IMR-90 (cell line): Measurements from ENCODE around the gene MICAL3. TPM values are rescaled to one million over a fixed set of nuclear protein-coding genes. Genes with fewer than 3 reads are reported as not detected.
A peak's percentile ranks its signal among the peaks of the same experiment; 100 is the strongest.
"Not testable (repeated sequence)": the region's sequence is repeated elsewhere in the genome, so short reads cannot be mapped to it uniquely, and the experiment has no call there.

Experiments
- ATAC-seq: fragments of 200-7000 bp; cut with Tn5 transposase; 2 replicates; pipeline ENCODE4 v1.9.1; 2020; ENCODE audit warnings: low read depth, mild to moderate bottlenecking, moderate library complexity
- BruUV-seq: library from RNA; stranded (reverse); fragments of 400-500 nt; replicated peaks from 2 replicates; lab custom pipeline; 2021; lab: Mats Ljungman, UMichigan
- CTCF ChIA-PET: fragments of 300-600 bp; formaldehyde crosslinking; extraction: SDS; loops from one replicate; lab custom pipeline; 2021; ENCODE audit warnings: antibody characterized with exemption; lab: Yijun Ruan, JAX
- POLR2A ChIA-PET: fragments of 300-600 bp; sonication (Branson Sonifier 250); formaldehyde crosslinking; loops from one replicate; lab custom pipeline; 2022; ENCODE audit warnings: antibody characterized with exemption; ENCODE audit not compliant: unreplicated experiment; lab: Charles Lee
- DNase-seq: peaks from one replicate; pipeline ENCODE4 v3.0.0; 2013
- H2AFZ ChIP-seq: replicated peaks from 2 replicates; pipeline ENCODE3; 2013; ENCODE audit warnings: low read length, mild to moderate bottlenecking; ENCODE audit not compliant: poor library complexity
- H2AK5ac ChIP-seq: 2 replicates; pipeline ENCODE4 v1.6.1; 2013; ENCODE audit warnings: low read depth, low read length, inconsistent platforms
- H2AK9ac ChIP-seq: replicated peaks from 2 replicates; pipeline ENCODE3; 2013; ENCODE audit warnings: mild to moderate bottlenecking, low read depth, low read length, moderate library complexity; ENCODE audit not compliant: poor library complexity
- H2BK120ac ChIP-seq: 2 replicates; pipeline ENCODE4 v1.6.1; 2013; ENCODE audit warnings: low read depth, low read length, inconsistent platforms
- H2BK15ac ChIP-seq: 3 replicates; pipeline ENCODE4 v1.6.1; 2013; ENCODE audit warnings: low read depth, low read length, inconsistent platforms
- H2BK20ac ChIP-seq: 2 replicates; pipeline ENCODE4 v1.6.1; 2013; ENCODE audit warnings: low read depth, mild to moderate bottlenecking, inconsistent platforms, low read length, moderate library complexity
- H2BK5ac ChIP-seq: 2 replicates; pipeline ENCODE4 v1.6.1; 2013; ENCODE audit warnings: mild to moderate bottlenecking, low read depth, low read length, inconsistent platforms; ENCODE audit not compliant: poor library complexity, severe bottlenecking
- H3K14ac ChIP-seq: replicated peaks from 2 replicates; pipeline ENCODE4 v1.6.1; 2013; ENCODE audit warnings: low read depth, low read length, inconsistent platforms
- H3K18ac ChIP-seq: 2 replicates; pipeline ENCODE4 v1.6.1; 2013; ENCODE audit warnings: low read depth, low read length, control low read depth
- H3K23ac ChIP-seq: 2 replicates; pipeline ENCODE4 v1.6.1; 2013; ENCODE audit warnings: low read depth, low read length, inconsistent platforms
- H3K27ac ChIP-seq: 2 replicates; pipeline ENCODE4 v1.5.1; 2013; ENCODE audit warnings: mild to moderate bottlenecking, control low read depth, low read length; ENCODE audit not compliant: insufficient read depth
- H3K27me3 ChIP-seq: 2 replicates; pipeline ENCODE4 v1.6.1; 2013; ENCODE audit warnings: low read length; ENCODE audit not compliant: control insufficient read depth, insufficient read depth
- H3K36me3 ChIP-seq: 2 replicates; pipeline ENCODE4 v1.6.1; 2013; ENCODE audit warnings: low read length, mixed read lengths; ENCODE audit not compliant: control insufficient read depth, insufficient read depth
- H3K4ac ChIP-seq: 2 replicates; pipeline ENCODE4 v1.6.1; 2013; ENCODE audit warnings: low read depth, low read length, inconsistent platforms
- H3K4me1 ChIP-seq: 2 replicates; pipeline ENCODE4 v1.6.1; 2013; ENCODE audit warnings: low read length, mixed read lengths; ENCODE audit not compliant: control insufficient read depth, insufficient read depth
- H3K4me2 ChIP-seq: 2 replicates; pipeline ENCODE4 v1.6.1; 2013; ENCODE audit warnings: low read depth, mild to moderate bottlenecking, control low read depth, low read length, moderate library complexity
- H3K4me3 ChIP-seq: 2 replicates; pipeline ENCODE4 v1.5.1; 2013; ENCODE audit warnings: low read depth, mild to moderate bottlenecking, control low read depth, low read length, moderate library complexity; ENCODE audit not compliant: insufficient read depth
- H3K56ac ChIP-seq: 2 replicates; pipeline ENCODE4 v1.6.1; 2013; ENCODE audit warnings: low read length, inconsistent platforms; ENCODE audit not compliant: insufficient read depth; ENCODE audit errors: extremely low read depth
- H3K79me1 ChIP-seq, 2 experiments: 2 replicates each; pipeline ENCODE4 v1.6.1; 2013; ENCODE audit warnings: low read length in 2 of 2, inconsistent platforms in 1 of 2, low read depth in 1 of 2
- H3K9ac ChIP-seq: 2 replicates; pipeline ENCODE4 v1.6.1; 2013; ENCODE audit warnings: low read depth, low read length, control low read depth
- H3K9me1 ChIP-seq: 2 replicates; pipeline ENCODE4 v1.6.1; 2013; ENCODE audit warnings: low read length, inconsistent platforms; ENCODE audit not compliant: insufficient read depth
- H3K9me3 ChIP-seq: 2 replicates; pipeline ENCODE4 v1.6.1; 2013; ENCODE audit warnings: low read length; ENCODE audit not compliant: control insufficient read depth, insufficient read depth
- H4K20me1 ChIP-seq: 2 replicates; pipeline ENCODE4 v1.6.1; 2013; ENCODE audit warnings: low read length, inconsistent platforms; ENCODE audit not compliant: insufficient read depth
- H4K5ac ChIP-seq: 2 replicates; pipeline ENCODE4 v1.6.1; 2013; ENCODE audit warnings: mild to moderate bottlenecking, low read depth, low read length, control low read depth
- H4K8ac ChIP-seq, 2 experiments: 2 replicates each; pipeline ENCODE4 v1.6.1; 2013; ENCODE audit warnings: low read depth in 2 of 2, low read length in 2 of 2, control low read depth in 1 of 2, inconsistent platforms in 1 of 2
- H4K91ac ChIP-seq: 2 replicates; pipeline ENCODE4 v1.6.1; 2013; ENCODE audit warnings: low read depth, low read length, inconsistent platforms; ENCODE audit not compliant: insufficient read depth
- NFE2L2 ChIP-seq: fragments of 150-350 bp; IDR thresholded peaks from 2 replicates; pipeline ENCODE4 v1.6.1; 2016; ENCODE audit warnings: low read depth, mild to moderate bottlenecking, low read length
- SMC3 ChIP-seq: fragments of 150-350 bp; IDR thresholded peaks from 2 replicates; pipeline ENCODE4 v1.6.1; 2016; ENCODE audit warnings: low read depth, mild to moderate bottlenecking, antibody characterized with exemption, low read length, moderate library complexity
- whole genome bisulfite sequencing, 2 experiments: methylation state at CpG; one replicate each; pipeline versions ENCODE4 v1.1.5 to v1.1.7; 2013; ENCODE audit warnings: missing lambda C conversion rate in 2 of 2; ENCODE audit not compliant: insufficient read length in 1 of 2; ENCODE audit errors: extremely low coverage in 2 of 2; 5-methylcytosine and 5-hydroxymethylcytosine counted together
- dilution Hi-C: fragments of 300-500 bp; cut with HindIII; formaldehyde crosslinking; loops from one replicate; pipeline ENCODE4 v1.14.3; 2018; ENCODE audit warnings: low sequenced_read_pairs; ENCODE audit not compliant: unreplicated experiment
- in situ Hi-C: fragments of 300-500 bp; cut with MboI; formaldehyde crosslinking; loops from 3 replicates; pipeline ENCODE4 v1.14.3; 2019; ENCODE audit warnings: low sequenced_read_pairs, inconsistent platforms, mixed read lengths
- intact Hi-C: fragments of 100-400 bp; cut with micrococcal nuclease; formaldehyde crosslinking; loops from 2 replicates; pipeline ENCODE4 v1.10.0; 2022
- polyA plus RNA-seq, 3 experiments: library from polyadenylated mRNA; depleted of rRNA; stranded (reverse); fragments of >200 nt; gene quantifications; 2 replicates each; pipeline ENCODE4 v1.2.3, GENCODE V29; 2012; ENCODE audit warnings: low replicate concordance in 1 of 3
- total RNA-seq: library from RNA; depleted of rRNA; stranded (reverse); fragments of >200 nt; gene quantifications from 2 replicates; pipeline ENCODE4 v1.2.3, GENCODE V29; 2012

MICAL3 gene
- total and polyA plus RNA-seq, 2 of the 4 experiments (the other 2 are of a cell fraction) = 17.6 to 26.8 TPM

DNA sequence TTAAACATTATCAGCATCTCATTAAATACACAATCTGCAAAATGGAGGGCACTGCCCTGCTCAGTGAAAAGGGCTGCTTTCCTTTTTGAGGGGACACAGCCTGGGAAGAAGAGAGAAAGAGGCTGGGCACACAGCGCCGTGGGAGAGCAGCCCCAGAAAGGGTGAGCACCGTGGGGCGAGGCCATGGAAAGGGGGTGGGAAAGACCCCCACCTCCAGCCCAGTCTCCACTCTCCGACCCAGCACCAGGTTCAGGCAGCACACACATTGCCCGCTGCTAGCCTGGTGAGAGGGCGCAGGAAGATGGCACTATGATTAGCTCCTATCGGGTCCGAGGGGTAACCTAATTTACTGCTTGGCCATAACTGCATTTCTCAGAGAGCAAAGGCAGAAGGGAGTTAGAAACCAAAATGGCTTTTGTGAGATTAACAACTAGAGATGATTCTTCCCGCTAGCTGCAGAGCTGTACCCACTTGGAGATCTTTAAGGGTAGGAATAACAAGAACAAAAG is 146.1 kb downstream of the MICAL3 start:
- Histone ChIP-seq H3K9ac (no peak overlapping the region), H3K4me1 (peaks cover 5% of the 10 kb centered on the region), H3K27me3 (no peaks in the 10 kb centered on the region), H3K79me1 (peaks cover 1 to 5% of the 10 kb centered on the region in 2 experiments; a peak in 2 of 4 replicates), H3K27ac (no peak overlapping the region), H3K18ac (no peak overlapping the region), H2BK120ac (no peak overlapping the region), H3K9me3 (no peaks in the 10 kb centered on the region), H4K20me1 (peaks cover 4% of the 10 kb centered on the region), H3K23ac (no peak overlapping the region), H2AFZ (no peak overlapping the region), H2AK5ac (no peak overlapping the region), H4K5ac (no peak overlapping the region), H3K56ac (no peak overlapping the region), H3K4ac (no peak overlapping the region), H3K14ac (no peak overlapping the region), H2BK5ac (no peak overlapping the region), H3K4me3 (no peak overlapping the region), H2BK20ac (no peak overlapping the region), H3K4me2 (no peak overlapping the region), H2AK9ac (no peak overlapping the region), H3K9me1 (peaks cover 9% of the 10 kb centered on the region), H2BK15ac (no peak overlapping the region; the same call in 2 of the 3 replicates), H3K36me3 (peaks cover 29% of the 10 kb centered on the region), H4K8ac (no peak overlapping the region), H4K91ac (no peak overlapping the region)
- CTCF ChIA-PET = no interaction called here
- ATAC-seq (no peak), DNase-seq (no peak)
- intact Hi-C loops = no loop called here
- TF ChIP-seq SMC3 (no peak), NFE2L2 (no peak)
- no TSS peak for BruUV-seq
- dilution Hi-C loops = no loop called here
- 100% methylated on average over 1 of the region's 10 CpGs; no CpG with 5 or more reads in 1 of the 2 experiments for WGBS, 2 experiments
- POLR2A ChIA-PET = no interaction called here
- in situ Hi-C loops = no loop called here

DNA sequence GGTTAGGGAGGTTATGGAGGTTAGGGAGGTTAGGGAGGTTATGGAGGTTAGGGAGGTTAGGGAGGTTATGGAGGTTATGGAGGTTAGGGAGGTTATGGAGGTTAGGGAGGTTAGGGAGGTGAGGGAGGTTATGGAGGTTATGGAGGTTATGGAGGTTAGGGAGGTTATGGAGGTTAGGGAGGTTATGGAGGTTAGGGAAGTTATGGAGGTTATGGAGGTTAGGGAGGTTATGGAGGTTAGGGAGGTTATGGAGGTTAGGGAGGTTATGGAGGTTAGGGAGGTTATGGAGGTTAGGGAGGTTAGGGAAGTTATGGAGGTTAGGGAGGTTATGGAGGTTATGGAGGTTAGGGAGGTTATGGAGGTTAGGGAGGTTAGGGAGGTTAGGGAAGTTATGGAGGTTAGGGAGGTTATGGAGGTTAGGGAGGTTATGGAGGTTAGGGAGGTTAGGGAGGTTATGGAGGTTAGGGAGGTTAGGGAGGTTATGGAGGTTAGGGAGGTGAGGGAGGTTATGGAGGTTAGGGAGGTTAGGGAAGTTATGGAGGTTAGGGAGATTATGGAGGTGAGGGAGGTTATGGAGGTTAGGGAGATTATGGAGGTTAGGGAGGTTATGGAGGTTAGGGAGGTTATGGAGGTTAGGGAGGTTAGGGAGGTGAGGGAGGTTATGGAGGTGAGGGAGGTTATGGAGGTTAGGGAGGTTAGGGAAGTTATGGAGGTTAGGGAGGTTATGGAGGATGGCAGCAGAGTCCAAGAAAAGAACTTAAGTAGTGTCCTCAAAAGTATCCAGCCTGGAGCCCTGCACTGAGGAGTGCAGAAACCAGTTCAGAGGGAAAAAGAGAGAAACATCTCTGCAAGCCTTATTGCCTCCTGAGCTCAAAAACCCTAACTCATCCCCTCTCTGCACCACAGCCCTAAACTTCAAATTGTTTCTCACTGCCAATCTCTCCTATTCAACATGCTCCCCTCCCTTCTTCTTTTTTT is 147.2 kb downstream of the MICAL3 start:
- ATAC-seq, H3K23ac ChIP-seq, H3K4me1 ChIP-seq, H2BK5ac ChIP-seq, H4K8ac ChIP-seq, H2BK15ac ChIP-seq, H3K27ac ChIP-seq, H3K27me3 ChIP-seq, CTCF ChIA-PET, H3K4me3 ChIP-seq, in situ Hi-C loops, H2BK20ac ChIP-seq, dilution Hi-C loops, H3K9me1 ChIP-seq, H4K5ac ChIP-seq, intact Hi-C loops, POLR2A ChIA-PET, H4K20me1 ChIP-seq, H2BK120ac ChIP-seq, H3K9ac ChIP-seq, H3K18ac ChIP-seq, H2AK9ac ChIP-seq, H3K79me1 ChIP-seq, H3K14ac ChIP-seq, H3K9me3 ChIP-seq, H3K4me2 ChIP-seq, H2AFZ ChIP-seq, H4K91ac ChIP-seq, H2AK5ac ChIP-seq, H3K4ac ChIP-seq, H3K56ac ChIP-seq: not testable (repeated sequence)
- TSS peak; percentile 73 for BruUV-seq
- peaks cover 38% of the 10 kb centered on the region for H3K36me3 ChIP-seq
- DNase-seq = peak; percentile 21
